SK-N-SH treated with all-trans-retinoic acid at 6 μM for 48 hours (cell line): ENCODE data around the gene PDLIM4.

ENCODE experiments used
- ATAC-seq: fragments of 200-7000 bp; cut with Tn5 transposase; 3 replicates; pipeline ENCODE4 v1.9.1; 2020; ENCODE audit warnings: mild to moderate bottlenecking, moderate library complexity
- ARNTL ChIP-seq: fragments of 450-650 bp; formaldehyde crosslinking; IDR thresholded peaks from 2 replicates; pipeline ENCODE4 v1.5.0; 2020; ENCODE audit warnings: low read depth, mild to moderate bottlenecking, moderate library complexity, borderline replicate concordance
- BACH2 ChIP-seq: fragments of 250-450 bp; sonication (Bioruptor Pico); IDR thresholded peaks from 2 replicates; pipeline ENCODE4 v1.9.0; 2021; ENCODE audit warnings: mild to moderate bottlenecking, borderline replicate concordance
- CSDC2 ChIP-seq: fragments of 250-450 bp; sonication (Bioruptor Pico); IDR thresholded peaks from 2 replicates; pipeline ENCODE4 v1.5.0; 2020; ENCODE audit warnings: mild to moderate bottlenecking, moderate library complexity
- CSRNP3 ChIP-seq: fragments of 250-450 bp; sonication (Bioruptor Pico); IDR thresholded peaks from 2 replicates; pipeline ENCODE4 v1.5.1; 2021; ENCODE audit warnings: mild to moderate bottlenecking, moderate library complexity
- ESRRG ChIP-seq: fragments of 250-450 bp; sonication (Bioruptor Pico); IDR thresholded peaks from 2 replicates; pipeline ENCODE4 v1.6.1; 2021; ENCODE audit warnings: mild to moderate bottlenecking
- GLIS3 ChIP-seq: fragments of 250-450 bp; sonication (Bioruptor Pico); IDR thresholded peaks from 2 replicates; pipeline ENCODE4 v1.5.0; 2020; ENCODE audit warnings: mild to moderate bottlenecking, moderate library complexity
- ISL1 ChIP-seq: fragments of 250-450 bp; sonication (Bioruptor Pico); IDR thresholded peaks from 2 replicates; pipeline ENCODE4 v2.1.2; 2022; ENCODE audit warnings: mild to moderate bottlenecking, moderate library complexity
- OSR1 ChIP-seq: fragments of 250-450 bp; sonication (Bioruptor Pico); IDR thresholded peaks from 2 replicates; pipeline ENCODE4 v1.8.0; 2022; ENCODE audit warnings: moderate library complexity, mild to moderate bottlenecking, inconsistent platforms
- PATZ1 ChIP-seq: fragments of 250-450 bp; sonication (Bioruptor Pico); IDR thresholded peaks from 2 replicates; pipeline ENCODE4 v1.8.0; 2020; ENCODE audit warnings: mild to moderate bottlenecking, moderate library complexity, borderline replicate concordance
- POU6F1 ChIP-seq: fragments of 250-450 bp; sonication (Bioruptor Pico); IDR thresholded peaks from 2 replicates; pipeline ENCODE4 v1.8.0; 2021; ENCODE audit warnings: low read depth, mild to moderate bottlenecking, moderate library complexity, borderline replicate concordance
- PPARA ChIP-seq: fragments of 250-450 bp; sonication (Bioruptor Pico); IDR thresholded peaks from 2 replicates; pipeline ENCODE4 v1.5.0; 2020; ENCODE audit warnings: mild to moderate bottlenecking, borderline replicate concordance
- RARB ChIP-seq: fragments of 250-450 bp; sonication (Bioruptor Pico); IDR thresholded peaks from 2 replicates; pipeline ENCODE4 v1.8.0; 2021; ENCODE audit warnings: mild to moderate bottlenecking, moderate library complexity
- SNAI2 ChIP-seq: fragments of 250-450 bp; sonication (Bioruptor Pico); IDR thresholded peaks from 2 replicates; pipeline ENCODE4 v1.5.0; 2020; ENCODE audit warnings: mild to moderate bottlenecking, moderate library complexity
- TCF4 ChIP-seq: fragments of 250-450 bp; sonication (Bioruptor Pico); IDR thresholded peaks from 2 replicates; pipeline ENCODE4 v1.8.0; 2021; ENCODE audit warnings: mild to moderate bottlenecking, moderate library complexity, borderline replicate concordance
- TOX ChIP-seq: fragments of 250-450 bp; sonication (Bioruptor Pico); IDR thresholded peaks from 2 replicates; pipeline ENCODE4 v1.8.0; 2021; ENCODE audit warnings: mild to moderate bottlenecking, moderate library complexity, borderline replicate concordance
- ZC3H10 ChIP-seq: fragments of 250-450 bp; sonication (Bioruptor Pico); IDR thresholded peaks from 2 replicates; pipeline ENCODE4 v1.5.1; 2021; ENCODE audit warnings: mild to moderate bottlenecking, moderate library complexity
- ZFP3 ChIP-seq: fragments of 250-450 bp; sonication (Bioruptor Pico); IDR thresholded peaks from 2 replicates; pipeline ENCODE4 v1.5.0; 2020; ENCODE audit warnings: mild to moderate bottlenecking, moderate library complexity
- ZFP30 ChIP-seq: fragments of 450-650 bp; formaldehyde crosslinking; IDR thresholded peaks from 2 replicates; pipeline ENCODE4 v1.5.0; 2022; ENCODE audit warnings: mild to moderate bottlenecking, moderate library complexity
- ZNF565 ChIP-seq: fragments of 450-650 bp; formaldehyde crosslinking; conservative IDR thresholded peaks from 2 replicates; pipeline ENCODE4 v1.5.0; 2020; ENCODE audit warnings: low read depth, mild to moderate bottlenecking, moderate library complexity
- ZNF70 ChIP-seq: fragments of 450-650 bp; formaldehyde crosslinking; IDR thresholded peaks from 2 replicates; pipeline ENCODE4 v1.5.0; 2020; ENCODE audit warnings: mild to moderate bottlenecking, moderate library complexity
- ZNF8 ChIP-seq: fragments of 450-650 bp; formaldehyde crosslinking; IDR thresholded peaks from 2 replicates; pipeline ENCODE4 v1.5.0; 2020; ENCODE audit warnings: mild to moderate bottlenecking, moderate library complexity
- TF ChIP-seq, protein P1 (sequence below): fragments of 250-450 bp; sonication (Bioruptor Pico); IDR thresholded peaks from 2 replicates; pipeline ENCODE4 v1.5.0; 2020; ENCODE audit warnings: mild to moderate bottlenecking, moderate library complexity
- TF ChIP-seq, protein P2 (sequence below): fragments of 250-450 bp; sonication (Bioruptor Pico); IDR thresholded peaks from 2 replicates; pipeline ENCODE4 v1.5.1; 2020; ENCODE audit warnings: low read depth, mild to moderate bottlenecking, moderate library complexity

PDLIM4 gene

DNA sequence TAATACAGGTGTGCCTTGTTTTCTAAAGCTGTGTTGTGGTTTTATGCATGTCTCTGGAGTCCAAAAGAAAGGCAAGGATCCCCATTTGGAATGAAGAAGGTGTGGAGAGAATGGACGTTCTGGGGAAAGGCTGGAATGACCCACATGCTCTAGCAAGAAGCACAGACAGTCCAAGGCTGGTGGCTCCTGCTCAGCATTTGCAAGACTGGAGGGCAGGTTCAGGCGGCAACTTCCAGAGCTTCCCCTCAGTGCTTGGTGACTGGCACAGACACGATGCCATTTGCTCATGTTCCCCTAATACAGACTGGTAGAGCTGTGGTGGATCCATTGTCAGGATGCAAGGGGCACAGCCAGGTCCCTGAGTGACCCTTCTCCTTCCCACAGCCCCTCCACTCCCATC lies 44.9 kb downstream of the PDLIM4 start:
- TF ChIP-seq, protein P1, sequence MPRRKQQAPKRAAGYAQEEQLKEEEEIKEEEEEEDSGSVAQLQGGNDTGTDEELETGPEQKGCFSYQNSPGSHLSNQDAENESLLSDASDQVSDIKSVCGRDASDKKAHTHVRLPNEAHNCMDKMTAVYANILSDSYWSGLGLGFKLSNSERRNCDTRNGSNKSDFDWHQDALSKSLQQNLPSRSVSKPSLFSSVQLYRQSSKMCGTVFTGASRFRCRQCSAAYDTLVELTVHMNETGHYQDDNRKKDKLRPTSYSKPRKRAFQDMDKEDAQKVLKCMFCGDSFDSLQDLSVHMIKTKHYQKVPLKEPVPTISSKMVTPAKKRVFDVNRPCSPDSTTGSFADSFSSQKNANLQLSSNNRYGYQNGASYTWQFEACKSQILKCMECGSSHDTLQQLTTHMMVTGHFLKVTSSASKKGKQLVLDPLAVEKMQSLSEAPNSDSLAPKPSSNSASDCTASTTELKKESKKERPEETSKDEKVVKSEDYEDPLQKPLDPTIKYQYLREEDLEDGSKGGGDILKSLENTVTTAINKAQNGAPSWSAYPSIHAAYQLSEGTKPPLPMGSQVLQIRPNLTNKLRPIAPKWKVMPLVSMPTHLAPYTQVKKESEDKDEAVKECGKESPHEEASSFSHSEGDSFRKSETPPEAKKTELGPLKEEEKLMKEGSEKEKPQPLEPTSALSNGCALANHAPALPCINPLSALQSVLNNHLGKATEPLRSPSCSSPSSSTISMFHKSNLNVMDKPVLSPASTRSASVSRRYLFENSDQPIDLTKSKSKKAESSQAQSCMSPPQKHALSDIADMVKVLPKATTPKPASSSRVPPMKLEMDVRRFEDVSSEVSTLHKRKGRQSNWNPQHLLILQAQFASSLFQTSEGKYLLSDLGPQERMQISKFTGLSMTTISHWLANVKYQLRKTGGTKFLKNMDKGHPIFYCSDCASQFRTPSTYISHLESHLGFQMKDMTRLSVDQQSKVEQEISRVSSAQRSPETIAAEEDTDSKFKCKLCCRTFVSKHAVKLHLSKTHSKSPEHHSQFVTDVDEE (CRISPR knock-in tag), result no peak
- TF ChIP-seq CSDC2 (CRISPR knock-in tag), result no peak
- TF ChIP-seq TCF4 (CRISPR knock-in tag), result no peak
- no peak for TF ChIP-seq CSRNP3
- no peak for TF ChIP-seq ZNF70 (CRISPR knock-in tag)
- no peak for ATAC-seq

DNA sequence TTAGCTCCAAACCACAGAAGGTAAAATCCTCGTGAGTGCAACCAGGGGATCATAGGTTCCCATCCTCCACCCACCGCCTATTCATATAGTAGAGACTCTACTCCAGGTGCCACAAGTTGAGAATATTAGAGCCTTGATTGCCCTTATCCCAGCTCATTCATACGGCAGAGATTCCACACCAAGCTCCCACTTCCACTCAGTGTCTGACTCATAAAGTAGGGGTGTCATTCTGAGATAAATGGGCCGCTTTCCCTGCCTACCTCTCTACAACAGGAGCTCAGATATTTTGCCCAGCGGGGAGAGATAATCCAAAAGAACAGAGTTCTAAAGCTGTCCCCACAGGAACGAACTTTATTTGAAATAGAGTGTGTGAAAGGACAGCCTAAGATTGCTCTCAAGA lies 46.1 kb downstream of the PDLIM4 start:
- TF ChIP-seq PATZ1 (CRISPR knock-in tag) (no peak), ESRRG (no peak), ZC3H10 (no peak), GLIS3 (no peak), POU6F1 (no peak), ZFP3 (CRISPR knock-in tag) (no peak), TOX (CRISPR knock-in tag) (no peak), BACH2 (CRISPR knock-in tag) (no peak)
- no peak for ATAC-seq

GRCh38 chr5:132305420-132305819 lies 47.9 kb downstream of the PDLIM4 start:
- ATAC-seq, result no peak

More at GRCh38 chr5:132305420-132305819, 47.9 kb downstream of the PDLIM4 start:
- TF ChIP-seq ARNTL (CRISPR knock-in tag) (no peak), RARB (CRISPR knock-in tag) (no peak), CSDC2 (CRISPR knock-in tag) (no peak), ESRRG (no peak), ZNF8 (CRISPR knock-in tag) (no peak), OSR1 (no peak), ZFP30 (CRISPR knock-in tag) (no peak), PPARA (CRISPR knock-in tag) (no peak), ZC3H10 (no peak), ISL1 (CRISPR knock-in tag) (no peak), ZNF565 (CRISPR knock-in tag) (no peak), CSRNP3 (no peak), SNAI2 (CRISPR knock-in tag) (no peak), TCF4 (CRISPR knock-in tag) (no peak)
- TF ChIP-seq, protein P2, sequence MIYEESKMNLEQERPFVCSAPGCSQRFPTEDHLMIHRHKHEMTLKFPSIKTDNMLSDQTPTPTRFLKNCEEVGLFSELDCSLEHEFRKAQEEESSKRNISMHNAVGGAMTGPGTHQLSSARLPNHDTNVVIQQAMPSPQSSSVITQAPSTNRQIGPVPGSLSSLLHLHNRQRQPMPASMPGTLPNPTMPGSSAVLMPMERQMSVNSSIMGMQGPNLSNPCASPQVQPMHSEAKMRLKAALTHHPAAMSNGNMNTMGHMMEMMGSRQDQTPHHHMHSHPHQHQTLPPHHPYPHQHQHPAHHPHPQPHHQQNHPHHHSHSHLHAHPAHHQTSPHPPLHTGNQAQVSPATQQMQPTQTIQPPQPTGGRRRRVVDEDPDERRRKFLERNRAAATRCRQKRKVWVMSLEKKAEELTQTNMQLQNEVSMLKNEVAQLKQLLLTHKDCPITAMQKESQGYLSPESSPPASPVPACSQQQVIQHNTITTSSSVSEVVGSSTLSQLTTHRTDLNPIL (CRISPR knock-in tag), result no peak
- TF ChIP-seq, protein P1 (CRISPR knock-in tag), result no peak
